Measurements from ENCODE around the gene PDE11A. TPM values are rescaled to one million over a fixed set of nuclear protein-coding genes. Genes with fewer than 3 reads are reported as not detected.
A peak's percentile ranks its signal among the peaks of the same experiment; 100 is the strongest.

The PDE11A gene
- total RNA-seq, 1 donor from 2014 or later = not detected

- H3K4me1 Mint-ChIP-seq = peaks cover 6% of the 10 kb centered on the region
- no peak for DNase-seq
- H3K9me3 Mint-ChIP-seq = no peaks in the 10 kb centered on the region
- H3K27ac Mint-ChIP-seq = no peak overlapping the region
- H3K4me3 Mint-ChIP-seq = no peak overlapping the region
- intact Hi-C loops (cut with micrococcal nuclease) = loop anchor here (10.0 kb wide), 2 partner anchors 222 to 462 kb away; partner anchors contain the start of gene NFE2L2
- H3K36me3 Mint-ChIP-seq (ENCODE audit: low read depth) = no peaks in the 10 kb centered on the region
- H3K27me3 Mint-ChIP-seq = peaks cover 46% of the 10 kb centered on the region
Measured at GRCh38 chr2:177726931-177727348, 345.6 kb downstream of the PDE11A start.

DNA sequence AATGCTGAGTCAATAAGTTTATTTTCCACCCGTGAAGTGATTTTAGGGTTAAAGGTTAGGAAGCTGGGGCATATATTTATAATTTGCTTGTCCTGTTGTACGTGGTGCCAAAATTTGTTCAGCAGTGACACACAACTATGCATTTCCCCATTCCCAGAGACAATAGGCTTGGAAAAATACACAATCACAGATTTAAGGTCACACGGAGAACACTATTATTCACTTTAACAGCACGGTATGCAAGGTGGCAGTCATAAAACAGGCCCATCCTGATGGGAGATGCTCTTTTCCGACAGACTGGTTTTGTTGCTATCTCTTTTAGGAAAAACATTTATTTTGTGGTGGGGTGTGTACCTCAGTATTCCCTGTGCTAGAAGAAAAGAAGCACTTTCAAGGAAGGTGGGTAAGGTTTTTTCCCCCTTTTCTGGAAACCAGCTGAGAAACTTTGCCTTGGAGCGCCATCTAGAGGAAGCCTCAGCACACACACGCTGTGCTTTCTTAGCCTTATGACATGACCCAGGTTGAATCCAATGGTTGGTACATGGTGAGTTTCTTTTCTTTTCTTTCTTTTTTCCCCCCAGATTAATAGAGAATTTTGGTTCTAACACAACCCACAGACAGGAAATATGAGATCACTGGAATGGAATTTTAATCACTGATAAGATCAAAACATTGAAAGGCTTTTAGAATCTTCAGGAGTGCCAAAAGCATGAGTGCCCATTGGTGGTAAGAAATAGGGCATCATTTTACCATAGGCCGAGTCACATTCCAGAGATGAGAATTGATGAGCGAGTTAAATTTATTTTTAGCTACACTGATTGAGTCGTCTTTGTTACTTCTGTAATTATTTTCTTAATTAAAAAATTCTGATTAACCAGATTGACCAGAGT lies 347.9 kb downstream of the PDE11A start:
- DNase-seq = peak; percentile 84
- peaks cover 33% of the 10 kb centered on the region for H3K27me3 Mint-ChIP-seq
- intact Hi-C loops (cut with micrococcal nuclease) = loop anchor here (1.0 to 10.0 kb wide), 5 partner anchors 220 to 560 kb away; partner anchors contain the start of gene NFE2L2
- H3K4me1 Mint-ChIP-seq = peaks cover 2% of the 10 kb centered on the region
- H3K27ac Mint-ChIP-seq = no peak overlapping the region
- no peaks in the 10 kb centered on the region for H3K9me3 Mint-ChIP-seq
- H3K4me3 Mint-ChIP-seq = no peak overlapping the region
- no peaks in the 10 kb centered on the region for H3K36me3 Mint-ChIP-seq (ENCODE audit: low read depth)

DNA sequence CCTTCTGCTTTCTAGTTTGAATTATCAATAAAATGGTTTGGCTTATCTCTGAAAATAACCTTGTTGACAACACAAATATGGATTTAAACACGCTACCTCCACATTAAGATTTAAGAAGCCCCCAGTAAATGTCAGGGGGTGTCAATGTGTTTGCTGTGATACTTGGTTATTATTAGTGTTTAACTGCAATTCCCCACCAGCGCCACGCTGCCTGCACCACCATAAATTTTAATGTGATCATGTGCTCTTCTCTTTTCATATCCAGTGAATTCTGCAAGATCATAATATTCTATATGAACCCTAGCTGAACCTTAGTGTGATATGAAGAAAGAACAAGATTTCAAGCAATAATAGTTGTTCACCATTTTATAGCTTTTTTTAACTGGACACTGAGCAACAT lies 349.3 kb downstream of the PDE11A start:
- peaks cover 2% of the 10 kb centered on the region for H3K4me1 Mint-ChIP-seq
- no peak overlapping the region for H3K27ac Mint-ChIP-seq
- intact Hi-C loops (cut with micrococcal nuclease) = loop anchor here (5.0 to 10.0 kb wide), 3 partner anchors 218 to 458 kb away; partner anchors contain the start of gene NFE2L2
- H3K36me3 Mint-ChIP-seq (ENCODE audit: low read depth) = no peaks in the 10 kb centered on the region
- no peak for DNase-seq
- no peaks in the 10 kb centered on the region for H3K9me3 Mint-ChIP-seq
- H3K4me3 Mint-ChIP-seq = no peak overlapping the region
- peaks cover 24% of the 10 kb centered on the region for H3K27me3 Mint-ChIP-seq

DNA sequence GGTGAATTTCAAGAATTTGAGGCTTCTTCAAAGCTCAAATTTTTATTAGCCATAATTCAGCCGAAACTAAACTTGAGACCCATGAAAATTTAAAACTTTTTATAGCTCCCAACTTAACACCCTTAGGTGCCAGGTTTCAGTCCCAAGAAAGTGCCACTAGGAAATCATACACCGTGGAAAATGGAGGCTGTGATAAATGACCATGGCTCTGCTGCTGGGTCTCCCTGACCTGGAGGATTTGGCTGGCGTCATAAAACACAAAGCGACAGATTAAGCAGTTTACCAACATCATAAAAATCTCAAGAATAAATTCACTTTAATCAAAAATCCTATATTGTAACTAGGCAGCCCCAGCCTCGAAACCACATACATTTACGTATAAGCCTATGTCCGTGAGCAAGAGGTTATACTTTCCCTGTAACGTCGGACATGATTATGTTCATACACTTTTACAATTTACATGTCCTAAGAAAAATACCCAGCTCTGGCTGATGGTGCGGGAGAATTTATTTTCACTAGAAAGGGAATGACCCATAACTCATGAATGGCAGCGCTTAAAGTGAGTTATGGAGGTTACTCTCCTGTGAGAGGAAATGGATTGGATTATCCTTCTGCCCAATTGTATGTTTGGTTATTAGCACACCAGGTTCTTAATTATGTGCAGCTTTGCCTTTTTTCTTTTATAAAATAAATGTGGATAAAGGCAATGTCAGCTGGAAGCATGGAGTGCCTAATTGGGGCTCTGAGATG lies 350.6 kb downstream of the PDE11A start:
- no peaks in the 10 kb centered on the region for H3K9me3 Mint-ChIP-seq
- no peak overlapping the region for H3K27ac Mint-ChIP-seq
- H3K4me3 Mint-ChIP-seq = no peak overlapping the region
- no peaks in the 10 kb centered on the region for H3K36me3 Mint-ChIP-seq (ENCODE audit: low read depth)
- H3K4me1 Mint-ChIP-seq = peaks cover 2% of the 10 kb centered on the region
- peaks cover 20% of the 10 kb centered on the region for H3K27me3 Mint-ChIP-seq
- DNase-seq = no peak
- intact Hi-C loops (cut with micrococcal nuclease) = loop anchor here (5.0 to 10.0 kb wide), 3 partner anchors 217 to 457 kb away; partner anchors contain the start of gene NFE2L2

- Mint-ChIP-seq H3K27ac (no peak overlapping the region), H3K36me3 (ENCODE audit: low read depth) (no peaks in the 10 kb centered on the region), H3K9me3 (no peaks in the 10 kb centered on the region), H3K4me3 (no peak overlapping the region), H3K4me1 (peaks cover 2% of the 10 kb centered on the region), H3K27me3 (peaks cover 18% of the 10 kb centered on the region)
- intact Hi-C loops (cut with micrococcal nuclease) = loop anchor here (5.0 to 10.0 kb wide), 3 partner anchors 216 to 456 kb away; partner anchors contain the start of gene NFE2L2
- no peak for DNase-seq
Measured at GRCh38 chr2:177721087-177721486, 351.5 kb downstream of the PDE11A start.

- intact Hi-C loops (cut with micrococcal nuclease) = no loop called here
- Mint-ChIP-seq H3K4me1 (no peaks in the 10 kb centered on the region), H3K9me3 (no peaks in the 10 kb centered on the region), H3K27me3 (peaks cover 21% of the 10 kb centered on the region), H3K27ac (no peak overlapping the region), H3K36me3 (ENCODE audit: low read depth) (no peaks in the 10 kb centered on the region), H3K4me3 (no peak overlapping the region)
- no peak for DNase-seq
Measured at GRCh38 chr2:177717831-177718618, 354.6 kb downstream of the PDE11A start.

DNA sequence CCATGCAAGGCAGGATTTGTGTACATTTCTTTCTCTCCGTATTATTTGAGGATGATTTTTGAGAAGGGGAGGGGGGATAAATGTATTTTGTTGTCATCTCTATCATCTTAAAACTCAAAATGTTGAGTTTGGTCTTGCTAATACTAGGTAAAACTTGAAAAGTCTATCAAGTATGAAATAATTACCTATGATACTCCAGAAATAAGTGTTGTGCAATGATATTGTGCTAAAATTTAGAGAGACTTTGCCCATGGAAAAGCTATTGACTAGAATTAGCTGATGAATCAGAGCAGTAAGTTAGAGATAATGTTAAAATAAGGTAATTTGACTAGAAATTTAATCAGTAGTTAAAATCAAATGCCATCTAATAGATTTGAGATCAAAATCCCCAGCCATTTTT lies 356.1 kb downstream of the PDE11A start:
- H3K4me1 Mint-ChIP-seq = no peaks in the 10 kb centered on the region
- no peak for DNase-seq
- intact Hi-C loops (cut with micrococcal nuclease) = no loop called here
- no peaks in the 10 kb centered on the region for H3K9me3 Mint-ChIP-seq
- H3K36me3 Mint-ChIP-seq (ENCODE audit: low read depth) = no peaks in the 10 kb centered on the region
- no peak overlapping the region for H3K27ac Mint-ChIP-seq
- H3K27me3 Mint-ChIP-seq = peaks cover 21% of the 10 kb centered on the region
- H3K4me3 Mint-ChIP-seq = no peak overlapping the region

DNA sequence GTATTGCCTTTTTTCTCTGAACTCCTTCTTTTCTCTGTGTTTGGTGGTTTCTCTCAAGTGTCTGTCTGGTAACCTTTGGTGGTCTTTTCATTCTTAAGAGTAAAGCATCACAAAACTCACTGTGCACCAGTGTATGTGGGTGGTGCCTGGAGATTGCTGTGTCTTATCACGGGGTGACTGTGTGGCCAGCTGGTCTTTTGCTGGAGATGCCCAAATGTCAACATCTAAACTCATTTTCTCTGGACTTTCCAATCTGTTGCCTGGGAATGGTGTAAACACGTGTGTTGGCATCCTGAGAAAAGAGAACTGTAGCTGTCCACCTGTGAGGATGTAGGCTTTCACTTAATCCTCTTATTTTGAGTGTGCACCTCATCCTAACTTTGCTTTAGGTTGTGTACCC lies 356.8 kb downstream of the PDE11A start:
- H3K4me3 Mint-ChIP-seq = no peak overlapping the region
- H3K4me1 Mint-ChIP-seq = no peaks in the 10 kb centered on the region
- H3K9me3 Mint-ChIP-seq = no peaks in the 10 kb centered on the region
- peaks cover 21% of the 10 kb centered on the region for H3K27me3 Mint-ChIP-seq
- DNase-seq = no peak
- H3K36me3 Mint-ChIP-seq (ENCODE audit: low read depth) = no peaks in the 10 kb centered on the region
- H3K27ac Mint-ChIP-seq = no peak overlapping the region
- intact Hi-C loops (cut with micrococcal nuclease) = no loop called here

DNA sequence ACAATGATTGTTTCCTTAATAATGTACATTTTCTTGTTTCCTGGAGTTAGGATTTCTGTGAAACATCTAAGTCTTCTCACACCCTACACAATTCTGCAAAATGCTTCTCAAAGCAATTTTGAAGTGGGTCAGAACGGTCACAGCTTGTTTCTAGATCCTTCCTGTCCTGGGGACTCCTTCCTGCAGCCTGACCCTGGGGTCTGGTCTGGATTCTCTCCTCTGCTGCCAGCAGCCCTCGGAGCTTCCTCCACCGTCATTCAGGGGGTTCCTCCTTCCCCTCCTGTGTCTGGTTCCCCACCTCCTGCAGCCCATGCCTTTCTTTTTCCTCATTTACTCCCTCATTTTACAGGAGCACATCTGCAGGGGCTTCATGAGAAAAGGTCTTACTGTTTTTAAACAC lies 357.9 kb downstream of the PDE11A start:
- Mint-ChIP-seq H3K36me3 (ENCODE audit: low read depth) (no peaks in the 10 kb centered on the region), H3K27me3 (peaks cover 19% of the 10 kb centered on the region), H3K4me3 (no peak overlapping the region), H3K9me3 (no peaks in the 10 kb centered on the region), H3K27ac (no peak overlapping the region), H3K4me1 (no peaks in the 10 kb centered on the region)
- no peak for DNase-seq
- intact Hi-C loops (cut with micrococcal nuclease) = no loop called here

GRCh38 chr2:177712462-177712861 lies 360.1 kb downstream of the PDE11A start:
- Mint-ChIP-seq H3K27me3 (peaks cover 13% of the 10 kb centered on the region), H3K36me3 (ENCODE audit: low read depth) (no peaks in the 10 kb centered on the region), H3K27ac (no peak overlapping the region), H3K4me3 (no peak overlapping the region), H3K4me1 (no peaks in the 10 kb centered on the region), H3K9me3 (no peaks in the 10 kb centered on the region)
- intact Hi-C loops (cut with micrococcal nuclease) = no loop called here
- no peak for DNase-seq

DNA sequence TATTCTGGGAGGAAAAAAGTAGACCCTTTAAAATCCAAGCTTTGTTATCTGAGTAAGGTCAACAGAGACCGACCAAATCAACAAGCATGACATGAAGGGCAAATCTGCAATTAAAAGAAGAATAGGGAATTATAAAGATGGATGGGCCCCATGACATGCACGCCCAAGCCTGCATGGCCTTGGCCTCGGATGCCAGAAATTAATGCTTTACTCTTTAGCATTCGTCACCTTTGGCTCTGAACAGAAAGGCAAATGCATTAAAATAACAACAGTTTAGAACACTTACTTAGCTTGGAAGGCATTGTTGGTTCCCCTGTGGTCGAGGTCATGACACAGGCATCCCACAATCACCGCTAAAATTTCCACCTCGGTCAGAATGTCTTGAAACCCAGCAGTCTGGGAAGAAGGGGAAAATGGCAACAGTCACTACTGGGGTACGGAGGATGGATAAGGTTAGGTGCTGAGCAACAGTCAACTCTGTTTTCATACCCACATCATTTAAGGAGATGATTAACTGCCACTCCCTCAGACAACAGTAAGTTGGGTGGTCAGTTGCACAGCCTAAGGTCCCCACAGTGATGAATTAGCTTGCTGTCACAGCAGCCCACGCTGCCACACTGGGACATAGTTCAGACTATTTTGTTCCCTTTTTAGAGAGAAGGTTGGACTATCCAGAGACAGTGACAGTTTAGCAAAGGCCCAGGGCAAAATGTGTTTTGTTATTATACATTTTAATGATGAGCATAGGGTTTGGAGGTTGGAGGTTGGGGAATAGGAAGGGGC lies 360.9 kb downstream of the PDE11A start:
- no peaks in the 10 kb centered on the region for H3K36me3 Mint-ChIP-seq (ENCODE audit: low read depth)
- no peaks in the 10 kb centered on the region for H3K4me1 Mint-ChIP-seq
- intact Hi-C loops (cut with micrococcal nuclease) = no loop called here
- H3K9me3 Mint-ChIP-seq = no peaks in the 10 kb centered on the region
- no peak for DNase-seq
- peaks cover 13% of the 10 kb centered on the region for H3K27me3 Mint-ChIP-seq
- no peak overlapping the region for H3K27ac Mint-ChIP-seq
- no peak overlapping the region for H3K4me3 Mint-ChIP-seq

- no peaks in the 10 kb centered on the region for H3K4me1 Mint-ChIP-seq
- no peaks in the 10 kb centered on the region for H3K36me3 Mint-ChIP-seq (ENCODE audit: low read depth)
- peaks cover 13% of the 10 kb centered on the region for H3K27me3 Mint-ChIP-seq
- H3K9me3 Mint-ChIP-seq = no peaks in the 10 kb centered on the region
- intact Hi-C loops (cut with micrococcal nuclease) = no loop called here
- no peak overlapping the region for H3K27ac Mint-ChIP-seq
- no peak overlapping the region for H3K4me3 Mint-ChIP-seq
- no peak for DNase-seq
Measured at GRCh38 chr2:177710889-177711288, 361.7 kb downstream of the PDE11A start.

DNA sequence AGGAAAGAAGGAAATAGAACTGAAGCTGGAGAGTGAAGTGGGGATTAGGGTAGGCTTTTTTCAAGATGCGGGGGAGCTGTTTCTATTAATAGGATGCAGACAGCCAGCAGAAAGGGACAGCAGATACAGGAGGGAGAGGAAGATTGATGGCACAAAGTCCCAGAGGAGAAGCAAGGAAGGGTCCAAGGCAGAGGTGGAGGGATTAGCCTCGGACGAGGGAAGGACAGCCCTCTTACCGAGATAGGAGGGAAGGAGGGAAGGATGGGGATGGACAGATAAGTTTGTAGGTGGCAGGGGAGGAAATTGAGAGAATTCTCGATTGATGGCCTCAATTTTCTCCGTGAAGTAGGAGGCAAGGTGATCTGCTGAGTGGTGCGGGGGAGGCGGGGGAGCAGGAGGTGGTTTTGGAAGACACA lies 362.6 kb downstream of the PDE11A start:
- H3K4me1 Mint-ChIP-seq = no peaks in the 10 kb centered on the region
- intact Hi-C loops (cut with micrococcal nuclease) = no loop called here
- H3K36me3 Mint-ChIP-seq (ENCODE audit: low read depth) = no peaks in the 10 kb centered on the region
- DNase-seq = no peak
- H3K27me3 Mint-ChIP-seq = peaks cover 10% of the 10 kb centered on the region
- no peaks in the 10 kb centered on the region for H3K9me3 Mint-ChIP-seq
- no peak overlapping the region for H3K4me3 Mint-ChIP-seq
- no peak overlapping the region for H3K27ac Mint-ChIP-seq

Data from activated CD4-positive, alpha-beta T cell treated with anti-CD3 and anti-CD28 coated beads, Interleukin-2, amount 10 ng/mL, durations not matched to agents 24 days and 14 days (primary cell).